PFSK-1 (cell line): ENCODE results near the gene GNB1L.

Experiments used
- FOXP2 ChIP-seq: optimal IDR thresholded peaks from 2 replicates; pipeline ENCODE3; 2011; ENCODE audit warnings: borderline replicate concordance, control low read depth, inconsistent platforms; ENCODE audit not compliant: insufficient read depth; ENCODE audit errors: extremely low read length, extremely low read depth
- POLR2AphosphoS5 ChIP-seq: IDR thresholded peaks from 2 replicates; pipeline ENCODE4 v1.6.1; 2012; ENCODE audit warnings: low read depth, mild to moderate bottlenecking, control low read depth, low read length, moderate library complexity
- REST ChIP-seq, 2 experiments: IDR thresholded peaks; 2 replicates each; pipeline versions ENCODE4 v1.6.1 to v1.8.0; 2011 to 2012; ENCODE audit warnings: low read depth in 2 of 2, low read length in 2 of 2, control low read depth in 1 of 2, inconsistent platforms in 1 of 2, mild to moderate bottlenecking in 1 of 2, moderate library complexity in 1 of 2; ENCODE audit not compliant: insufficient read depth in 1 of 2
- SIN3A ChIP-seq: IDR thresholded peaks from 2 replicates; pipeline ENCODE4 v1.6.1; 2012; ENCODE audit warnings: mild to moderate bottlenecking, low read length, moderate library complexity, borderline replicate concordance; ENCODE audit not compliant: insufficient read depth
- TAF1 ChIP-seq: IDR thresholded peaks from 2 replicates; pipeline ENCODE4 v1.6.1; 2012; ENCODE audit warnings: low read length, control low read depth, borderline replicate concordance; ENCODE audit not compliant: insufficient read depth

- TF ChIP-seq REST (IDR thresholded peaks at IDR 0.05; ENCODE audit: insufficient read depth in 1 of 2, low read depth in 2 of 2, low read length in 2 of 2) (no peak), FOXP2 (no peak), TAF1 (no peak), POLR2AphosphoS5 (no peak), SIN3A (no peak)
These were observed 30.3 kb downstream of the GNB1L start for GRCh38 chr22:19824212-19824925.
